Breast epithelium (tissue), 4 donors: ENCODE measurements around the gene NOP10. TPM values are rescaled to one million over a fixed set of nuclear protein-coding genes. Genes with fewer than 3 reads are reported as not detected.

ENCODE experiments used
- DNase-seq, 2 donors: peaks; one replicate each; pipeline ENCODE4 v3.0.0-alpha.2; 2019; ENCODE audit warnings: low spot score in 2 of 2
- H3K27ac ChIP-seq, 2 donors: fragments of 200-600 bp; sonication (generic) in 1 of 2; one replicate each; pipeline ENCODE4 v1.5.1; 2016 to 2019; ENCODE audit warnings: mild to moderate bottlenecking in 1 of 2
- H3K27me3 ChIP-seq, 2 donors: fragments of 200-600 bp; sonication (generic) in 1 of 2; one replicate each; pipeline versions ENCODE4 v1.5.1 to v1.6.0; 2017 to 2019; ENCODE audit warnings: control low read depth in 1 of 2, mild to moderate bottlenecking in 1 of 2
- H3K36me3 ChIP-seq: fragments of 200-600 bp; one replicate; pipeline ENCODE4 v1.5.1; 2019
- H3K4me1 ChIP-seq, 2 donors: fragments of 200-600 bp; sonication (generic); one replicate each; pipeline ENCODE4 v1.5.1; 2016 to 2019; ENCODE audit warnings: control low read depth in 1 of 2
- H3K4me3 ChIP-seq, 3 donors: fragments of 200-600 bp; sonication (generic); 1 replicate in 2 of 3; 2 replicates in 1 of 3; pipeline ENCODE4 v1.5.1; 2016 to 2019; ENCODE audit warnings: mild to moderate bottlenecking in 3 of 3, moderate library complexity in 2 of 3
- H3K9me3 ChIP-seq, 2 donors: fragments of 200-600 bp; sonication (generic) in 1 of 2; one replicate each; pipeline ENCODE4 v1.5.1; 2016 to 2019; ENCODE audit warnings: control low read depth in 1 of 2
- CTCF ChIP-seq, 3 donors: fragments of 450-650 bp; IDR thresholded peaks; one replicate each; pipeline ENCODE4 v1.5.1; 2016 to 2017; ENCODE audit warnings: antibody characterized with exemption in 3 of 3, mild to moderate bottlenecking in 3 of 3, moderate library complexity in 3 of 3
- POLR2A ChIP-seq: fragments of 450-650 bp; IDR thresholded peaks from one replicate; pipeline ENCODE4 v1.6.1; 2016; ENCODE audit warnings: antibody characterized with exemption, mild to moderate bottlenecking, moderate library complexity
- POLR2AphosphoS5 ChIP-seq, 3 donors: sonication (generic); formaldehyde crosslinking; IDR thresholded peaks; one replicate each; pipeline ENCODE4 v1.6.1; 2017; ENCODE audit warnings: antibody characterized with exemption in 3 of 3
- intact Hi-C: fragments of 100-400 bp; cut with DNase I; formaldehyde crosslinking; loops from one replicate; pipeline ENCODE4 v1.15.1; 2023; ENCODE audit warnings: low total_unique reads
- total RNA-seq, 3 donors: library from RNA; depleted of rRNA; stranded (reverse); fragments of >200 nt; gene quantifications; one replicate each; pipeline ENCODE4 v1.1.0, GENCODE V29; 2016

Gene NOP10
- total RNA-seq, 3 donors from 2014 or later: 108 to 135 (median 130) TPM

GRCh38 chr15:34362047-34362773, 19.3 kb upstream of the NOP10 start:
- no peak for DNase-seq
- H3K27ac ChIP-seq: no peak overlapping the region
- peaks cover 0 to 4% of the 10 kb centered on the region in 2 donors for H3K4me1 ChIP-seq
- H3K36me3 ChIP-seq: no peaks in the 10 kb centered on the region
- no peaks in the 10 kb centered on the region for H3K9me3 ChIP-seq
- H3K4me3 ChIP-seq: no peak overlapping the region
- intact Hi-C loops: no loop called here
- TF ChIP-seq POLR2AphosphoS5 (IDR thresholded peaks at IDR 0.05) (no peak), CTCF (IDR thresholded peaks at IDR 0.05) (no peak), POLR2A (no peak)
- H3K27me3 ChIP-seq: no peaks in the 10 kb centered on the region

GRCh38 chr15:34361278-34361677, 18.3 kb upstream of the NOP10 start:
- no peaks in the 10 kb centered on the region for H3K27me3 ChIP-seq
- no peak for TF ChIP-seq POLR2AphosphoS5 (IDR thresholded peaks at IDR 0.05)
- H3K4me3 ChIP-seq: no peak overlapping the region
- no peak overlapping the region for H3K27ac ChIP-seq
- DNase-seq: no peak
- H3K4me1 ChIP-seq: peaks cover 0 to 4% of the 10 kb centered on the region in 2 donors
- no peaks in the 10 kb centered on the region for H3K9me3 ChIP-seq
- intact Hi-C loops: no loop called here
- no peaks in the 10 kb centered on the region for H3K36me3 ChIP-seq

GRCh38 chr15:34360298-34360697, 17.4 kb upstream of the NOP10 start:
- DNase-seq: no peak
- intact Hi-C loops: no loop called here
- Histone ChIP-seq H3K27me3 (no peaks in the 10 kb centered on the region), H3K27ac (no peak overlapping the region), H3K4me1 (no peaks in the 10 kb centered on the region), H3K4me3 (no peak overlapping the region), H3K9me3 (no peaks in the 10 kb centered on the region), H3K36me3 (no peaks in the 10 kb centered on the region)
- no peak for TF ChIP-seq POLR2AphosphoS5 (IDR thresholded peaks at IDR 0.05)
- no peak for TF ChIP-seq POLR2A
- TF ChIP-seq CTCF (IDR thresholded peaks at IDR 0.05): no peak

- no peak for DNase-seq
- Histone ChIP-seq H3K27ac (no peak overlapping the region), H3K36me3 (no peaks in the 10 kb centered on the region), H3K9me3 (no peaks in the 10 kb centered on the region), H3K4me3 (no peak overlapping the region), H3K27me3 (no peaks in the 10 kb centered on the region), H3K4me1 (no peaks in the 10 kb centered on the region)
- TF ChIP-seq POLR2AphosphoS5 (IDR thresholded peaks at IDR 0.05) (no peak), CTCF (IDR thresholded peaks at IDR 0.05) (no peak), POLR2A (no peak)
- intact Hi-C loops: no loop called here
Observed at GRCh38 chr15:34359416-34359815, 16.5 kb upstream of the NOP10 start.

- no peak for DNase-seq
- Histone ChIP-seq H3K4me3 (no peak overlapping the region), H3K4me1 (no peaks in the 10 kb centered on the region), H3K9me3 (no peaks in the 10 kb centered on the region), H3K36me3 (no peaks in the 10 kb centered on the region), H3K27me3 (no peaks in the 10 kb centered on the region), H3K27ac (no peak overlapping the region)
- intact Hi-C loops: no loop called here
- no peak for TF ChIP-seq POLR2A
- no peak for TF ChIP-seq POLR2AphosphoS5 (IDR thresholded peaks at IDR 0.05)
- no peak for TF ChIP-seq CTCF (IDR thresholded peaks at IDR 0.05)
Observed at GRCh38 chr15:34358948-34359347, 16.0 kb upstream of the NOP10 start.
